A549 (cell line): Measurements from ENCODE around the gene RAB3C. TPM values are rescaled to one million over a fixed set of nuclear protein-coding genes. Genes with fewer than 3 reads are reported as not detected.

Experiments used
- ATAC-seq, 2 experiments: fragments of 200-7000 bp in 1 of 2; fragments of >200 bp in 1 of 2; cut with Nextera tagmentation in 1 of 2; cut with Tn5 transposase in 1 of 2; 3 replicates each; pipeline versions ENCODE4 v1.8.0 to v1.9.1; 2018 to 2020; ENCODE audit warnings: mild to moderate bottlenecking in 1 of 2, moderate library complexity in 1 of 2
- CTCF ChIA-PET: fragments of 300-600 bp; sonication (Branson Sonifier 250); formaldehyde crosslinking; extraction: SDS; loops from one replicate; lab custom pipeline; 2021; ENCODE audit warnings: antibody characterized with exemption, inconsistent platforms; lab: Yijun Ruan, JAX
- POLR2A ChIA-PET: fragments of 350-600 bp; formaldehyde crosslinking; extraction: SDS; loops from one replicate; lab custom pipeline; 2021; ENCODE audit warnings: antibody characterized with exemption, inconsistent platforms; lab: Yijun Ruan, JAX
- DNase-seq, 2 experiments: peaks; one replicate each; pipeline versions ENCODE4 v3.0.0 to v3.0.0-alpha.2; 2011 to 2016; ENCODE audit warnings: low read depth in 1 of 2, low spot score in 1 of 2
- FAIRE-seq: peaks from 2 replicates; lab custom pipeline; 2011; peaks lifted over from hg19 to GRCh38; lab: Jason Lieb, UNC
- H3K27ac ChIP-seq, 2 experiments: fragments of >200 bp; sonication (Bioruptor Twin); formaldehyde crosslinking; 3 replicates each; pipeline ENCODE4 v1.5.1; 2016 to 2017
- H3K4me1 ChIP-seq: fragments of >200 bp; sonication (Bioruptor Twin); formaldehyde crosslinking; 3 replicates; pipeline ENCODE4 v1.6.1; 2016
- H3K4me2 ChIP-seq: fragments of >200 bp; sonication (Bioruptor Twin); formaldehyde crosslinking; 3 replicates; pipeline ENCODE4 v1.6.1; 2016
- H3K4me3 ChIP-seq: fragments of >200 bp; sonication (Bioruptor Twin); formaldehyde crosslinking; 3 replicates; pipeline ENCODE4 v1.5.1; 2016
- H3K9me3 ChIP-seq: fragments of >200 bp; sonication (Bioruptor Twin); formaldehyde crosslinking; 3 replicates; pipeline ENCODE4 v1.6.1; 2016
- ATOH8 ChIP-seq: fragments of 250-450 bp; sonication (Bioruptor Pico); IDR thresholded peaks from 2 replicates; pipeline ENCODE4 v1.5.0; 2020; ENCODE audit warnings: low read depth, mild to moderate bottlenecking, moderate library complexity
- CEBPB ChIP-seq, 2 experiments: fragments of >200 bp in 1 of 2; sonication (Bioruptor Twin) in 1 of 2; formaldehyde crosslinking in 1 of 2; IDR thresholded peaks; 2 replicates each; pipeline ENCODE4 v1.6.1; 2012 to 2016
- CHD2 ChIP-seq: fragments of 150-350 bp; IDR thresholded peaks from 2 replicates; pipeline ENCODE4 v1.6.1; 2014; ENCODE audit warnings: low read length; ENCODE audit not compliant: partially characterized antibody
- EHF ChIP-seq: fragments of 250-450 bp; sonication (Bioruptor Pico); IDR thresholded peaks from 2 replicates; pipeline ENCODE4 v1.5.0; 2020; ENCODE audit warnings: mild to moderate bottlenecking
- GATA3 ChIP-seq: IDR thresholded peaks from 2 replicates; pipeline ENCODE4 v1.6.1; 2012; ENCODE audit warnings: borderline replicate concordance
- HOXA7 ChIP-seq: fragments of 250-450 bp; sonication (Bioruptor Pico); IDR thresholded peaks from 2 replicates; pipeline ENCODE4 v1.5.0; 2020; ENCODE audit warnings: mild to moderate bottlenecking, moderate library complexity
- HOXB5 ChIP-seq: fragments of 250-450 bp; sonication (Bioruptor Pico); IDR thresholded peaks from 2 replicates; pipeline ENCODE4 v1.5.0; 2020; ENCODE audit warnings: mild to moderate bottlenecking, moderate library complexity
- JUN ChIP-seq, 2 experiments: fragments of >200 bp; sonication (Bioruptor Twin); formaldehyde crosslinking; IDR thresholded peaks; 2 replicates in 1 of 2; 3 replicates in 1 of 2; pipeline ENCODE4 v1.6.1; 2016 to 2017
- NFE2L2 ChIP-seq: fragments of 150-350 bp; conservative IDR thresholded peaks from 2 replicates; pipeline ENCODE4 v1.6.1; 2014; ENCODE audit warnings: low read length
- PHF8 ChIP-seq: fragments of 200-600 bp; sonication (generic); IDR thresholded peaks from 2 replicates; pipeline ENCODE4 v1.6.1; 2016; ENCODE audit warnings: low read depth, mild to moderate bottlenecking, antibody characterized with exemption, moderate library complexity, borderline replicate concordance
- RAD21 ChIP-seq, 2 experiments: fragments of >200 bp in 1 of 2; sonication (Bioruptor Twin) in 1 of 2; formaldehyde crosslinking in 1 of 2; IDR thresholded peaks in 1 of 2; conservative IDR thresholded peaks in 1 of 2; 2 replicates in 1 of 2; 3 replicates in 1 of 2; pipeline ENCODE4 v1.6.1; 2012 to 2018; ENCODE audit warnings: inconsistent platforms in 1 of 2
- RARB ChIP-seq: fragments of 250-450 bp; sonication (Bioruptor Pico); IDR thresholded peaks from 2 replicates; pipeline ENCODE4 v1.8.0; 2021; ENCODE audit warnings: mild to moderate bottlenecking, moderate library complexity
- REST ChIP-seq: fragments of 200-600 bp; sonication (generic); IDR thresholded peaks from 2 replicates; pipeline ENCODE4 v1.6.1; 2016; ENCODE audit warnings: antibody characterized with exemption, mild to moderate bottlenecking, moderate library complexity
- SREBF2 ChIP-seq: fragments of 450-650 bp; IDR thresholded peaks from 2 replicates; pipeline ENCODE4 v1.6.1; 2014; ENCODE audit warnings: mild to moderate bottlenecking, moderate library complexity
- TFCP2L1 ChIP-seq: fragments of 250-450 bp; sonication (Bioruptor Pico); IDR thresholded peaks from 2 replicates; pipeline ENCODE4 v1.5.0; 2021; ENCODE audit warnings: mild to moderate bottlenecking
- TP53 ChIP-seq: fragments of 250-450 bp; sonication (Bioruptor Pico); IDR thresholded peaks from 2 replicates; pipeline ENCODE4 v1.5.0; 2021; ENCODE audit warnings: mild to moderate bottlenecking, moderate library complexity
- USF2 ChIP-seq: fragments of 450-650 bp; IDR thresholded peaks from 2 replicates; pipeline ENCODE4 v1.6.1; 2014; ENCODE audit warnings: antibody characterized with exemption
- WGBS: methylation state at CpG from one replicate; pipeline ENCODE4 v1.1.6; 2017; ENCODE audit errors: missing lambda C conversion rate; 5-methylcytosine and 5-hydroxymethylcytosine counted together
- polyA plus RNA-seq, 4 experiments: library from polyadenylated mRNA; depleted of rRNA in 3 of 4; stranded (reverse); fragments of >200 nt; fragmentation: RNase III in 1 of 4; extraction: RNeasy Plus Mini Kit Qiagen cat#74134 plus additional on column Dnase treatment in 1 of 4; gene quantifications; 2 replicates in 3 of 4; 3 replicates in 1 of 4; pipeline ENCODE4 v1.2.3, GENCODE V29; 2011 to 2017

The RAB3C gene
- polyA plus RNA-seq, 2 of the 4 experiments (the other 2 are of a cell fraction): not detected

GRCh38 chr5:58804291-58804690 lies 221.4 kb downstream of the RAB3C start:
- H3K27ac ChIP-seq: no peak overlapping the region
- no peaks in the 10 kb centered on the region for H3K9me3 ChIP-seq
- no peak overlapping the region for H3K4me2 ChIP-seq
- ATAC-seq (no peak), DNase-seq (no peak), FAIRE-seq (no peak)
- ChIA-PET CTCF (interaction anchor here (0.7 to 1.7 kb wide), 3 partner anchors 15 to 343 kb away, joined by 3 to 5 read pairs (median 4); no protein-coding TSS in a partner anchor), POLR2A (no interaction called here)
- no peaks in the 10 kb centered on the region for H3K4me1 ChIP-seq
- no peak overlapping the region for H3K4me3 ChIP-seq
- TF ChIP-seq CHD2: no peak
- TF ChIP-seq TP53 (CRISPR knock-in tag): no peak
- TF ChIP-seq REST: no peak

GRCh38 chr5:58810086-58810485 lies 227.2 kb downstream of the RAB3C start:
- Histone ChIP-seq H3K27ac (no peak overlapping the region), H3K4me1 (no peaks in the 10 kb centered on the region), H3K4me2 (no peak overlapping the region), H3K9me3 (no peaks in the 10 kb centered on the region), H3K4me3 (no peak overlapping the region)
- POLR2A ChIA-PET: no interaction called here
- CTCF ChIA-PET: interaction anchor here (1.2 to 2.6 kb wide), 4 partner anchors 11 to 332 kb away, joined by 3 to 6 read pairs (median 3); no protein-coding TSS in a partner anchor
- WGBS: 27% methylated on average over 1 of the region's 1 CpG
- no peak for TF ChIP-seq HOXB5 (CRISPR knock-in tag)
- no peak for TF ChIP-seq TFCP2L1 (CRISPR knock-in tag)
- TF ChIP-seq PHF8: no peak
- no peak for TF ChIP-seq RAD21 (conservative IDR thresholded peaks at IDR 0.05 in 1 of 2, IDR thresholded peaks at IDR 0.05 in 1 of 2)
- TF ChIP-seq EHF: no peak
- TF ChIP-seq HOXA7 (CRISPR knock-in tag): no peak
- ATAC-seq: no peak
- DNase-seq: no peak
- no peak for FAIRE-seq

- CTCF ChIA-PET: interaction anchor here (0.8 to 1.8 kb wide), 4 partner anchors 8 to 316 kb away, joined by 3 to 4 read pairs (median 3); no protein-coding TSS in a partner anchor
- no peak overlapping the region for H3K4me2 ChIP-seq
- H3K27ac ChIP-seq: no peak overlapping the region
- H3K9me3 ChIP-seq: no peaks in the 10 kb centered on the region
- no peaks in the 10 kb centered on the region for H3K4me1 ChIP-seq
- no peak overlapping the region for H3K4me3 ChIP-seq
- DNase-seq (no peak), FAIRE-seq (no peak), ATAC-seq (no peak)
- WGBS: 65% methylated on average over 3 of the region's 3 CpGs
- POLR2A ChIA-PET: no interaction called here
- TF ChIP-seq USF2 (no peak), CEBPB (IDR thresholded peaks at IDR 0.05) (peak in 1 of 2 experiments; percentile 26; a peak in 1 of 4 replicates)
Measured at GRCh38 chr5:58813855-58814254, 231.0 kb downstream of the RAB3C start.

- CTCF ChIA-PET: interaction anchor here (0.7 to 1.8 kb wide), 4 partner anchors 16 to 1978 kb away, joined by 3 to 9 read pairs (median 3); no protein-coding TSS in a partner anchor
- Histone ChIP-seq H3K4me2 (no peak overlapping the region), H3K9me3 (no peaks in the 10 kb centered on the region), H3K4me1 (no peaks in the 10 kb centered on the region), H3K27ac (no peak overlapping the region), H3K4me3 (no peak overlapping the region)
- TF ChIP-seq RARB (CRISPR knock-in tag): no peak
- TF ChIP-seq HOXA7 (CRISPR knock-in tag): no peak
- TF ChIP-seq CHD2: no peak
- TF ChIP-seq GATA3: no peak
- no peak for TF ChIP-seq ATOH8 (CRISPR knock-in tag)
- no peak for TF ChIP-seq SREBF2
- TF ChIP-seq JUN (IDR thresholded peaks at IDR 0.05): no peak
- TF ChIP-seq NFE2L2: no peak
- no peak for TF ChIP-seq REST
- DNase-seq: no peak
- POLR2A ChIA-PET: no interaction called here
- no peak for FAIRE-seq
- WGBS: 73% methylated on average over 4 of the region's 4 CpGs
- no peak for ATAC-seq
Measured at GRCh38 chr5:58816181-58816731, 233.4 kb downstream of the RAB3C start.
